MCF 10A (cell line): Measurements from ENCODE around the gene ZYG11A. TPM values are rescaled to one million over a fixed set of nuclear protein-coding genes. Genes with fewer than 3 reads are reported as not detected.
"Not testable (repeated sequence)": the region's sequence is repeated elsewhere in the genome, so short reads cannot be mapped to it uniquely, and the experiment has no call there.

ENCODE experiments used
- BruUV-seq: library from RNA; stranded (reverse); fragments of 400-500 nt; replicated peaks from 2 replicates; lab custom pipeline; 2021; lab: Mats Ljungman, UMichigan
- CTCF ChIA-PET: fragments of 300-600 bp; sonication (Branson Sonifier 250); formaldehyde crosslinking; extraction: SDS; loops from one replicate; lab custom pipeline; 2021; ENCODE audit warnings: antibody characterized with exemption, inconsistent platforms; lab: Yijun Ruan, JAX
- POLR2A ChIA-PET: fragments of 300-600, 350-650 bp; sonication (Branson Sonifier 250); formaldehyde crosslinking; extraction: SDS; loops from one replicate; lab custom pipeline; 2020; ENCODE audit warnings: antibody characterized with exemption, inconsistent platforms; lab: Yijun Ruan, JAX
- DNase-seq: peaks from one replicate; pipeline ENCODE4 v3.0.0-alpha.2; 2018; ENCODE audit not compliant: unreplicated experiment
- H3K27ac Mint-ChIP-seq: one replicate; pipeline ENCODE4 v1.8.0; 2022; ENCODE audit warnings: mild to moderate bottlenecking, low read depth, mixed read lengths; ENCODE audit not compliant: unreplicated experiment
- H3K27me3 Mint-ChIP-seq: one replicate; pipeline ENCODE4 v1.8.0; 2022; ENCODE audit warnings: mixed read lengths; ENCODE audit not compliant: insufficient read depth, unreplicated experiment
- H3K36me3 Mint-ChIP-seq: one replicate; pipeline ENCODE4 v1.8.0; 2022; ENCODE audit warnings: mild to moderate bottlenecking, moderate library complexity, mixed read lengths; ENCODE audit not compliant: insufficient read depth, unreplicated experiment
- H3K4me1 Mint-ChIP-seq: one replicate; pipeline ENCODE4 v1.8.0; 2022; ENCODE audit warnings: mixed read lengths; ENCODE audit not compliant: insufficient read depth, unreplicated experiment
- H3K4me3 Mint-ChIP-seq: one replicate; pipeline ENCODE4 v1.8.0; 2022; ENCODE audit warnings: mild to moderate bottlenecking, moderate library complexity, mixed read lengths; ENCODE audit not compliant: unreplicated experiment
- H3K9me3 Mint-ChIP-seq: one replicate; pipeline ENCODE4 v1.8.0; 2022; ENCODE audit warnings: mixed read lengths; ENCODE audit not compliant: unreplicated experiment
- CTCF ChIP-seq: fragments of 200-600 bp; IDR thresholded peaks from one replicate; pipeline ENCODE4 v1.8.0; 2022; ENCODE audit warnings: antibody characterized with exemption, mild to moderate bottlenecking; ENCODE audit not compliant: unreplicated experiment
- intact Hi-C: fragments of 100-400 bp; cut with micrococcal nuclease; formaldehyde crosslinking; loops from 2 replicates; pipeline ENCODE4 v1.14.1; 2022
- total RNA-seq: library from RNA; stranded (reverse); gene quantifications from 2 replicates; pipeline ENCODE4 v1.2.3, GENCODE V29; 2022

Gene ZYG11A
- total RNA-seq, 1 experiment from 2014 or later: not detected

- BruUV-seq: no TSS peak
- ChIA-PET CTCF (no interaction called here), POLR2A (no interaction called here)
- Mint-ChIP-seq H3K4me3 (no peak overlapping the region), H3K27me3 (no peaks in the 10 kb centered on the region), H3K9me3 (no peaks in the 10 kb centered on the region), H3K36me3 (no peaks in the 10 kb centered on the region), H3K27ac (no peak overlapping the region), H3K4me1 (no peaks in the 10 kb centered on the region)
- intact Hi-C loops: no loop called here
- peak; percentile 14 for DNase-seq
- no peak for TF ChIP-seq CTCF
Measured at GRCh38 chr1:52834798-52835197, 7.8 kb upstream of the ZYG11A start.

DNA sequence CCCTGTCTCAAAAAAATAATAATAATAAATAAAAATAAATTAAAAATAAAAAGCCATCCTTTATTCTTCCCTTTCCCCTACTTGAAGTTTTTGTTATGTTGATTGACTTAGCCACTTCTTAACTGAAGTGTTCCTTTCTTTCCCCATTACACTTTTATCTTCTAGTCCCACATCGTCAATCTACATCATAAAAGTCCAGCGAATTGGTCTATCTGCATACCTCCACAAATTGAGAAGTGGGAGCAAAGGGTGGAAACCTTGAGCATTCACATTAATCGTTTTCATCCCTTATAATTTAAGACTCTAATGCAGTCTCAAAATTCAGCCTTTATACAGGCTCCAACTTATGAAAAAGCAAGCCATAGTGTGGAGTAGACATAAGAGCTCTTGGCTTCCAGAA, 6.5 kb upstream of the ZYG11A start:
- POLR2A ChIA-PET: interaction anchor here (0.9 kb wide), 1 partner anchor 10 kb away, joined by 3 read pairs; no protein-coding TSS in a partner anchor
- H3K36me3 Mint-ChIP-seq: no peaks in the 10 kb centered on the region
- no peak for TF ChIP-seq CTCF
- intact Hi-C loops: no loop called here
- H3K4me3 Mint-ChIP-seq: no peak overlapping the region
- no peak overlapping the region for H3K27ac Mint-ChIP-seq
- no peak for DNase-seq
- CTCF ChIA-PET: interaction anchor here (0.9 kb wide), 1 partner anchor 83 kb away, joined by 4 read pairs; no protein-coding TSS in a partner anchor
- no TSS peak for BruUV-seq
- H3K27me3 Mint-ChIP-seq: no peaks in the 10 kb centered on the region
- H3K4me1 Mint-ChIP-seq: no peaks in the 10 kb centered on the region
- H3K9me3 Mint-ChIP-seq: no peaks in the 10 kb centered on the region

DNA sequence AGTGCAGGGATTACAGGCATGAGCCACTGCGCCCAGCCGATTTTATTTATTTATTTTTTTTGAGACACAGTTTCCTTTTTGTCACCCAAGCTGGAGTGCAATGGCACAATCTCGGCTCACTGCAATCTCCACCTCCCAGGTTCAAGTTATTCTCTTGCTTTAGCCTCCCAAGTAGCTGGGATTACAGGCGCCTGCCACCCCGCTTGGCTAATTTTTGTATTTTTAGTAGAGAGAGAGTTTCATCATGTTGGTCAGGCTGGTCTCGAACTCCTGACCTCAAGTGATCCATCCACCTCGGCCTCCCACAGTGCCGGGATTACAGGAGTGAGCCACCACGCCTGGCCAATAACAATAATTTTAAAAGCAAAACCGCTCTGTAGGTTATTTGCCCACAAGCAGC, 3.4 kb upstream of the ZYG11A start:
- H3K9me3 Mint-ChIP-seq, H3K4me3 Mint-ChIP-seq, H3K36me3 Mint-ChIP-seq, intact Hi-C loops, H3K4me1 Mint-ChIP-seq, H3K27me3 Mint-ChIP-seq, H3K27ac Mint-ChIP-seq, DNase-seq, BruUV-seq: not testable (repeated sequence)
- CTCF ChIA-PET: interaction anchor here (0.7 kb wide), 1 partner anchor 101 kb away, joined by 3 read pairs; no protein-coding TSS in a partner anchor
- POLR2A ChIA-PET: interaction anchor here (0.7 kb wide), 2 partner anchors 20 to 64 kb away, joined by 3 to 4 read pairs; no protein-coding TSS in a partner anchor

DNA sequence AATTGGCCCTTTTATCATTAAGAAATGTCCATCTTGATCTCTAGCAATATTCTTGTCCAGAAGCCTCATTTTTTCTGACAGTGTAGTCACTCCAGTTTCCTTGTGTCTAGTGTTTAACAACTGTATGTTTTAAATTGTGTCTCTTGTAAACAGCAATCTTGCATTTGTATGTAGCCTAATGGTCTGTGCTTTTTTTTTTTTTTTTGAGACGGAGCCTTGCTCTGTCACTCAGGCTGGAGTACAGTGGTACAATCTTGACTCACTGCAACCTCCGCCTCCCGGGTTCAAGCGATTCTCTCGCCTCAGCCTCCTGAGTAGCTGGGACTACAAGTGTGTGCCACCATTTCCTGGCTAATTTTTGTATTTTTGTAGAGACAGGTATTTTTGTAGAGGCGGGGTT, 2.6 kb downstream of the ZYG11A start:
- H3K27me3 Mint-ChIP-seq, H3K4me3 Mint-ChIP-seq, H3K36me3 Mint-ChIP-seq, CTCF ChIA-PET, intact Hi-C loops, DNase-seq, H3K9me3 Mint-ChIP-seq, H3K4me1 Mint-ChIP-seq, H3K27ac Mint-ChIP-seq, BruUV-seq: not testable (repeated sequence)
- POLR2A ChIA-PET: interaction anchor here (0.7 kb wide), 1 partner anchor 53 kb away, joined by 3 read pairs; no protein-coding TSS in a partner anchor

DNA sequence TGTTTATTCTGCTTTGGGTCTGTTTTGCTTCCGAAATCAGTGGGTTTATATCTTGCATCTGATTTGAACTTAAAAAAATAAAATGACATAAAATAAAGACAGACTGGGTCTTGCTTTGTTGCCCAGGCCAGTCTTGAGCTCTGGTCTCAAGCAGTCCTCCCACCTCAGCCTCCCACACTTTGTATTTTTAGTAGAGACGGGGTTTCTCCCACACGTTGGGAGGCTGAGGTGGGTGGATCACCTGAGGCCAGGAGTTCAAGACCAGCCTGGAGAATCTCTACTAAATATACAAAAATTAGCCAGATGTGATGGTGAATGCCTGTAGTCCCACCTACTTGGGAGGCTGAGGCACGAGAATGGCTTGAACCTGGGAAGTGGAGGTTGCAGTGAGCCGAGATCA, 5.9 kb downstream of the ZYG11A start:
- Mint-ChIP-seq H3K27me3 (no peaks in the 10 kb centered on the region), H3K27ac (no peak overlapping the region), H3K4me3 (no peak overlapping the region), H3K36me3 (no peaks in the 10 kb centered on the region), H3K9me3 (no peaks in the 10 kb centered on the region), H3K4me1 (no peaks in the 10 kb centered on the region)
- no peak for TF ChIP-seq CTCF
- CTCF ChIA-PET: no interaction called here
- POLR2A ChIA-PET: no interaction called here
- no TSS peak for BruUV-seq
- DNase-seq: no peak
- intact Hi-C loops: no loop called here
